ENCODE measurements around the gene DIAPH1. TPM values are rescaled to one million over a fixed set of nuclear protein-coding genes. Genes with fewer than 3 reads are reported as not detected.
"Not testable (repeated sequence)": the region's sequence is repeated elsewhere in the genome, so short reads cannot be mapped to it uniquely, and the experiment has no call there.

The DIAPH1 gene
- total RNA-seq, 1 donor from 2014 or later: 99.1 TPM

DNA sequence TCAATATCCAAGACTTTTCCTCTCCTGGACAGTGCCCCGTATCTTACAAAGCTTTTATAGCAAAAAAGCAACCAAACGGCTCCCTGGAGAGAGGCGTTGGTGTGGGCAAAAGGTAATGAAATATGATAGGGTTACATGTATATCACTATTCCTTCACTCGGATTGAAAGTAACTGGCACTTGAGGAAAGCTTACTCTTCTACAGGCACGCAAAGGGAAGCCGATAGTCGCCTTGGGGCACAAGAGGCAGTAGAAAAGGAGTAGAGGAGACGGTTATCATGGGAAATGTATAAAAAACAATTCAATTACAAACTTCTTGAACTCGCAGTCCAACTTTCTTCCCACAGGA is 1.1 kb downstream of the DIAPH1 start:
- peak overlapping the region; percentile 97 for H3K4me3 Mint-ChIP-seq
- H3K4me1 Mint-ChIP-seq: peaks cover 31% of the 10 kb centered on the region
- TF ChIP-seq, protein P1, sequence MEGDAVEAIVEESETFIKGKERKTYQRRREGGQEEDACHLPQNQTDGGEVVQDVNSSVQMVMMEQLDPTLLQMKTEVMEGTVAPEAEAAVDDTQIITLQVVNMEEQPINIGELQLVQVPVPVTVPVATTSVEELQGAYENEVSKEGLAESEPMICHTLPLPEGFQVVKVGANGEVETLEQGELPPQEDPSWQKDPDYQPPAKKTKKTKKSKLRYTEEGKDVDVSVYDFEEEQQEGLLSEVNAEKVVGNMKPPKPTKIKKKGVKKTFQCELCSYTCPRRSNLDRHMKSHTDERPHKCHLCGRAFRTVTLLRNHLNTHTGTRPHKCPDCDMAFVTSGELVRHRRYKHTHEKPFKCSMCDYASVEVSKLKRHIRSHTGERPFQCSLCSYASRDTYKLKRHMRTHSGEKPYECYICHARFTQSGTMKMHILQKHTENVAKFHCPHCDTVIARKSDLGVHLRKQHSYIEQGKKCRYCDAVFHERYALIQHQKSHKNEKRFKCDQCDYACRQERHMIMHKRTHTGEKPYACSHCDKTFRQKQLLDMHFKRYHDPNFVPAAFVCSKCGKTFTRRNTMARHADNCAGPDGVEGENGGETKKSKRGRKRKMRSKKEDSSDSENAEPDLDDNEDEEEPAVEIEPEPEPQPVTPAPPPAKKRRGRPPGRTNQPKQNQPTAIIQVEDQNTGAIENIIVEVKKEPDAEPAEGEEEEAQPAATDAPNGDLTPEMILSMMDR (conservative IDR thresholded peaks at IDR 0.05): no peak
- no peaks in the 10 kb centered on the region for H3K9me3 Mint-ChIP-seq
- peak overlapping the region; percentile 58 for H3K27ac Mint-ChIP-seq (ENCODE audit: unreplicated experiment)
- H3K27me3 Mint-ChIP-seq (ENCODE audit: low read depth): no peaks in the 10 kb centered on the region
- H3K36me3 Mint-ChIP-seq (ENCODE audit: low read depth): peaks cover 3% of the 10 kb centered on the region
- DNase-seq (ENCODE audit: low read depth, low spot score): no peak

DNA sequence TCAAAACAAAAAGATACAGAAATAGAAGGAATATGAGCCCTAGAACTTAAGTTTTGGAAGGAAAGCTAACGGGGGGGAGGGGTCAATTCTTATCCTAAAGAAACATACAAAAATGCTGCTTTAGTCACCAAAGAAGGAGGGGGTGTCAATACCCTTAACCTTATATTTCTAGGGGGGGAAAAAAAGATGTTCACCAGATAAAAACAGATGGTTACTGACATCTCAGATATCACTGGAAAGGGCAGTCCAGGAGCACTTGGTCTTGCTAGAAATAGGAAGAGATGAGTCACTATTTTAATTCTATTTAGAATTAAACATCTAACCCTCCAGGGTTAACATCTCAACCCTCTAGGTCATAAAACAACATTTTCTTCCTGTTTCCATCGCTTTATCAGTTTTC is 1.7 kb downstream of the DIAPH1 start:
- Mint-ChIP-seq H3K27me3 (ENCODE audit: low read depth) (no peaks in the 10 kb centered on the region), H3K9me3 (no peaks in the 10 kb centered on the region), H3K4me3 (peak overlapping the region; percentile 97), H3K4me1 (peaks cover 31% of the 10 kb centered on the region), H3K36me3 (ENCODE audit: low read depth) (peaks cover 3% of the 10 kb centered on the region), H3K27ac (ENCODE audit: unreplicated experiment) (no peak overlapping the region)
- TF ChIP-seq, protein P1 (conservative IDR thresholded peaks at IDR 0.05): no peak
- no peak for DNase-seq (ENCODE audit: low read depth, low spot score)

DNA sequence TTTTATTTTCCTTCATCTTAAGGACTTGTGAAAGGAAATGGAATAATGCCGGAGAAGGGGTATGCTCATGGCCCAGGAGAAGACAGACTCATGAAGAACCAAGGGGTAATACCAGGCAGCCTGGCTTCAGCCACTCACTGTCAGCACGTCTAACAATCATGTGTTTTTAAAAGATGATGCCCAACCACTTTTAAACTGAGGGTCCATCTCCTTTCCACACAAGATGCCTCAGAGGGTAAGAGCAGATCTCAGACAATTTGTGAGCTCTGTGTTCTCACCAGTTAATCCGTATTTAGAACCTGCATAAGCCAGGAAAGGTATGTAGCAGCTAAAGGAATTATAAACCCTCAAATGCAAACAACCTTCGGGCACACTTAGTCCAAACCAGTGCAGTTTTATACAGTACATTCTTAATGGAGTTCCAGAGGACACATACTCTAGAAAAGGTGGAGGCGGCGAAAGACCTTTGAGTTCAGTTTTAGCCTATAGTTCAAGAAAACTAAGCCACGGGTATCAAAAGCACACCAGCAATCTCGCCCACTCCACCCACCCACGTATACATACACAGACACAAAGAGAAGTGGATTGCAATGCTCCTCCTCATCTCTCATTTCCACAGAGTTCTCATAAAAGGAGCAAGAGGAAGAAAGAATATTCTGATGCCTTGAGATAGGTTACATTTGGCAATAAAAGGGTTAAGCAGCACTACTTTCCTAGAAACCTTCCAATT is 2.6 kb downstream of the DIAPH1 start:
- H3K4me3 Mint-ChIP-seq: peak overlapping the region; percentile 97
- no peak overlapping the region for H3K27ac Mint-ChIP-seq (ENCODE audit: unreplicated experiment)

DNA sequence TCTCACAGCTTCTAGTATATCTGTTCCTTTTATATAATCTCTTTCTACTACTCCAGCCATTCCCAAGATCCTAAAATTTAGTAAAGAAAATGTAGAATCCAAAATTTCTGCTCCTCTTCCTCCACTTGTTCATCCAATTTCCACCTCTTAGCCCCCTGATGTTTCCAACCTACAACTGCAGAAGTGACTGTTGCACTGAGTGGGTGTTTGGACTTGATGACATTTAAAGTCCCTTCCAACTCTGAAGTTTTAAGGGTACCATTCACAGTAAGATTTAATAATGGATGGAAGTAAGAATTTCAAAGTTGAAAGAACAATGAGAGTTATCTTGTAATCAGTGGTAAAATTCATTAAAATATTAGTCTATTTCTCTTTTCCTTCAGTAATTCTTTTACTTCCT is 5.5 kb downstream of the DIAPH1 start:
- Mint-ChIP-seq H3K27me3 (ENCODE audit: low read depth) (no peaks in the 10 kb centered on the region), H3K9me3 (no peaks in the 10 kb centered on the region), H3K4me3 (no peak overlapping the region), H3K4me1 (peaks cover 36% of the 10 kb centered on the region), H3K36me3 (ENCODE audit: low read depth) (no peaks in the 10 kb centered on the region), H3K27ac (ENCODE audit: unreplicated experiment) (no peak overlapping the region)
- no peak for DNase-seq (ENCODE audit: low read depth, low spot score)
- TF ChIP-seq, protein P1 (conservative IDR thresholded peaks at IDR 0.05): no peak

More for the DNA sequence above, 2.6 kb downstream of the DIAPH1 start:
- no peak for DNase-seq (ENCODE audit: low read depth, low spot score)
- Mint-ChIP-seq H3K27me3 (ENCODE audit: low read depth) (no peaks in the 10 kb centered on the region), H3K4me1 (peaks cover 36% of the 10 kb centered on the region), H3K36me3 (ENCODE audit: low read depth) (no peaks in the 10 kb centered on the region), H3K9me3 (no peaks in the 10 kb centered on the region)
- TF ChIP-seq, protein P1 (conservative IDR thresholded peaks at IDR 0.05): no peak

DNA sequence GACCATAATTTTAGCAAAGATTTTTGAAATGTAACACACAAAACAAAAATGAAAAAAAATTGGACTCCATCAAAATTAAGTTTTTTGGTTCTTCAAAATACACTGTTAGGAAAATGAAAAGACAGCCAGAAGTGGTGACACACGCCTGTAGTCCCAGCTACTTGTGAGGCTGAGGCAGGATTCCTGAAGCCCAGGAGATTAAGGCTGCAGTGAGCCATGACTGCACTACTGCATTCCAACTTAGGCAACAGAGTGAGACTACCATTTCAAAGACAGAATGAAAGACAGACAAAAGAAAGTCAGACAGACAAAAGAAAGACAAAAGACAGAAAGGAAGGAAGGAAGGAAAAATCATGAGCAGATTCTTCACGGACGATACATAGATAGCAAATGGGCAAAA is 7.5 kb downstream of the DIAPH1 start:
- H3K9me3 Mint-ChIP-seq: no peaks in the 10 kb centered on the region
- H3K27me3 Mint-ChIP-seq (ENCODE audit: low read depth): no peaks in the 10 kb centered on the region
- no peak overlapping the region for H3K4me3 Mint-ChIP-seq
- TF ChIP-seq, protein P1 (conservative IDR thresholded peaks at IDR 0.05): no peak
- H3K27ac Mint-ChIP-seq (ENCODE audit: unreplicated experiment): peak overlapping the region; percentile 44
- H3K36me3 Mint-ChIP-seq (ENCODE audit: low read depth): no peaks in the 10 kb centered on the region
- DNase-seq (ENCODE audit: low read depth, low spot score): no peak
- H3K4me1 Mint-ChIP-seq: peaks cover 16% of the 10 kb centered on the region

DNA sequence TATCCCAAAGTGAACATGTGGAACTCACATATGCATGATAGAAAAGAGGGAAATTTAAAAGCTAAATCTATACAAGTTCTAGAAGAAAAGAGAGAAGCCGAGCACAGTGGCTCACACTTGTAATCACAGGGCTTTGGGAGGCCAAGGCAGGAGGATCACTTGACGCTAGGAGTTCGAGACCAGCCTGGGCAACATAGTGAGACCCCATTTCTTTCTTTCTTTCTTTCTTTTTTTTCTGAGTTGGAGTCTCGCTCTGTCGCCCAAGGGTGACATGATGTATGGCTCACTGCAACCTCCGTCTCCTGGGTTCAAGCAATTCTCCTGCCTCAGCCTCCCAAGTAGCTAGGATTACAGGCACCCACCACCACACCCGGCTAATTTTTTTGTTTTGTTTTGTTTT is 8.9 kb downstream of the DIAPH1 start:
- DNase-seq (ENCODE audit: low read depth, low spot score); H3K27ac Mint-ChIP-seq (ENCODE audit: unreplicated experiment); H3K36me3 Mint-ChIP-seq (ENCODE audit: low read depth); H3K9me3 Mint-ChIP-seq; H3K4me1 Mint-ChIP-seq; H3K27me3 Mint-ChIP-seq (ENCODE audit: low read depth); H3K4me3 Mint-ChIP-seq: not testable (repeated sequence)

Measured in neural crest cell (in vitro differentiated cells).